ENCODE results near the gene ECD. TPM values are rescaled to one million over a fixed set of nuclear protein-coding genes. Genes with fewer than 3 reads are reported as not detected.

Gene ECD
- total RNA-seq, 2 donors from 2014 or later = 17.3 to 18.2 TPM

Other genes with a start within 250 kb of the ECD start
- gene PLA2G12B, start 213.2 kb downstream of the ECD start, total RNA-seq = 10 to 100 TPM in 1 of 2 donors, 1 to 10 TPM in 1; 6.6 to 10.7 TPM
- 10 to 100 TPM; 41.0 to 51.0 TPM for gene P4HA1, start 71.1 kb downstream of the ECD start, total RNA-seq
- 1 to 10 TPM; 1.6 to 2.7 TPM for gene NUDT13, start 57.6 kb downstream of the ECD start, total RNA-seq
- gene FAM149B1, start 111 bp upstream of the ECD start, total RNA-seq = 10 to 100 TPM; 13.6 to 15.3 TPM
- 10 to 100 TPM in 1 of 2 donors, 1 to 10 TPM in 1; 8.8 to 11.5 TPM for gene DNAJC9, start 79.2 kb upstream of the ECD start, total RNA-seq
- gene MRPS16, start 84.6 kb upstream of the ECD start, total RNA-seq = 10 to 100 TPM; 78.8 to 82.1 TPM
- 1 to 10 TPM; 1.5 to 1.7 TPM for gene CFAP70, start 190.9 kb upstream of the ECD start, total RNA-seq
- 100 to 1,000 TPM in 1 of 2 donors, 10 to 100 TPM in 1; 97.0 to 116 TPM for gene ANXA7, start 246.1 kb upstream of the ECD start, total RNA-seq

All from left cardiac atrium (tissue), 2 donors.